CD4-positive, alpha-beta T cell (primary cell): ENCODE measurements around the gene ZNF614. TPM values are rescaled to one million over a fixed set of nuclear protein-coding genes. Genes with fewer than 3 reads are reported as not detected.
"Not testable (repeated sequence)": the region's sequence is repeated elsewhere in the genome, so short reads cannot be mapped to it uniquely, and the experiment has no call there.

Experiments used
- ATAC-seq: fragments of 200-7000 bp; cut with Tn5 transposase; one replicate; pipeline ENCODE4 v1.10.0; 2022; ENCODE audit warnings: mild to moderate bottlenecking; ENCODE audit not compliant: poor library complexity
- CTCF ChIA-PET: fragments of 350-600 bp; sonication (Branson Sonifier 250); formaldehyde crosslinking; loops from one replicate; lab custom pipeline; 2021; ENCODE audit warnings: antibody characterized with exemption, inconsistent platforms; lab: Charles Lee
- POLR2A ChIA-PET: fragments of 350-600 bp; sonication (Branson Sonifier 250); formaldehyde crosslinking; loops from one replicate; lab custom pipeline; 2021; ENCODE audit warnings: antibody characterized with exemption, inconsistent platforms; lab: Charles Lee
- DNase-seq, 14 experiments: peaks; one replicate each; pipeline ENCODE4 v3.0.0-alpha.2; 2013 to 2020; ENCODE audit warnings: mixed read lengths in 2 of 14
- H3K27ac ChIP-seq, 2 donors: one replicate each; pipeline versions ENCODE4 v1.5.1 to v1.7.0; 2013; ENCODE audit warnings: low read length in 2 of 2, low read depth in 1 of 2, mild to moderate bottlenecking in 1 of 2
- H3K27me3 ChIP-seq, 2 experiments: 1 replicate in 1 of 2; 2 replicates in 1 of 2; pipeline versions ENCODE4 v1.6.1 to v1.7.0; 2013; ENCODE audit warnings: low read length in 2 of 2, control low read depth in 1 of 2, mild to moderate bottlenecking in 1 of 2, moderate library complexity in 1 of 2; ENCODE audit not compliant: insufficient read depth in 2 of 2, control insufficient read depth in 1 of 2
- H3K36me3 ChIP-seq: one replicate; pipeline ENCODE4 v1.6.1; 2013; ENCODE audit warnings: low read length, control low read depth; ENCODE audit not compliant: insufficient read depth
- H3K4me1 ChIP-seq: one replicate; pipeline ENCODE4 v1.6.1; 2013; ENCODE audit warnings: low read length, control low read depth; ENCODE audit not compliant: insufficient read depth
- H3K4me3 ChIP-seq: one replicate; pipeline ENCODE4 v1.5.1; 2013; ENCODE audit warnings: mild to moderate bottlenecking, low read length, moderate library complexity
- H3K9me3 ChIP-seq, 2 experiments: 1 replicate in 1 of 2; 2 replicates in 1 of 2; pipeline versions ENCODE4 v1.6.1 to v1.7.0; 2013; ENCODE audit warnings: low read length in 2 of 2, mild to moderate bottlenecking in 2 of 2, control low read depth in 1 of 2, moderate library complexity in 1 of 2; ENCODE audit not compliant: control insufficient read depth in 1 of 2, insufficient read depth in 1 of 2
- H3K27ac Mint-ChIP-seq: one replicate; pipeline ENCODE4 v1.8.0; 2020; ENCODE audit warnings: mixed read lengths
- H3K27me3 Mint-ChIP-seq: one replicate; pipeline ENCODE4 v1.8.0; 2021; ENCODE audit warnings: mixed read lengths
- H3K36me3 Mint-ChIP-seq: one replicate; pipeline ENCODE4 v1.8.0; 2021; ENCODE audit warnings: low read depth, mixed read lengths
- H3K4me1 Mint-ChIP-seq: one replicate; pipeline ENCODE4 v1.8.0; 2021; ENCODE audit warnings: low read depth, mixed read lengths
- H3K4me3 Mint-ChIP-seq: one replicate; pipeline ENCODE4 v1.8.0; 2020; ENCODE audit warnings: mild to moderate bottlenecking, mixed read lengths
- H3K9me3 Mint-ChIP-seq: one replicate; pipeline ENCODE4 v1.8.0; 2020; ENCODE audit warnings: mixed read lengths
- intact Hi-C, 2 experiments: fragments of 100-400 bp; cut with DNase I in 1 of 2; cut with micrococcal nuclease in 1 of 2; formaldehyde crosslinking; loops; one replicate each; pipeline versions ENCODE4 v1.15.1 to v1.9.0; 2023 to 2025; cut with DNase I, micrococcal nuclease
- total RNA-seq, 174 experiments: library from RNA in 2 of 174; stranded (reverse) in 2 of 174; gene quantifications; one replicate each; pipeline ENCODE4 v1.2.3 and lab custom pipeline; 2021 to 2026
- TF ChIP-seq, protein P1 (sequence below): fragments of 200-600 bp; IDR thresholded peaks from one replicate; pipeline ENCODE4 v1.8.0; 2022; ENCODE audit warnings: antibody characterized with exemption, mild to moderate bottlenecking

ZNF614 gene
- total RNA-seq, 2 experiments from 2014 or later = 9.7 to 10.5 TPM

DNA sequence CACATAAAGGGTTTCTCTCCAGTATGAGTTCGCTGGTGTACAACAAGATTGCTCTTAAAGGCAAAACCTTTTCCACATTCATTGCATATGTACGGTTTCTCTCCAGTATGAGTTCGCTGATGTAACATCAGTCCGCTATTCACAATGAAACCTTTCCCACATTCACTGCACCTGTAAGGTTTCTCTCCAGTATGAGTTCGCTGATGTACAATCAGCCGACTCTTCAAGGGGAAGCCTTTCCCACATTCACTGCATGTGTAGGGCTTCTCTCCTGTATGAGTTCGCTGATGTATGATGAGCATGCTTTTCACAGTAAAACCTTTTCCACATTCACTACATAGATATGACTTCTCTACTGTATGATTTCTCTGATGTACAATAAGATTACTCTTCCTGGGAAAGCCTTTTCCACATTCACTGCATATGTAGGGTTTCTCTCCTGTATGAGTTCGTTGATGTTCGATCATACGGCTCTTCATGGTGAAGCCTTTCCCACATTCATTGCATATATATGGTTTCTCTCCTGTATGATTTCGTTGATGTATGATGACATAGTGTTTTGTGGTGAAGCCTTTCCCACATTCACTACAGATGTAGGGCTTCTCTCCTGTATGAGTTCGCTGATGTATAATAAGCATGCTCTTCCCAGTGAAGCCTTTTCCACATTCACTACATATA, 6.0 kb upstream of the ZNF614 start:
- intact Hi-C loops = no loop called here
- Histone ChIP-seq H3K9me3 (peaks cover 46 to 92% of the 10 kb centered on the region in 2 experiments), H3K27ac (no peak overlapping the region), H3K4me3 (no peak overlapping the region), H3K27me3 (no peaks in the 10 kb centered on the region), H3K4me1 (no peaks in the 10 kb centered on the region), H3K36me3 (peaks cover 49% of the 10 kb centered on the region)
- no peaks in the 10 kb centered on the region for H3K4me1 Mint-ChIP-seq
- ChIA-PET POLR2A (no interaction called here), CTCF (no interaction called here)
- TF ChIP-seq, protein P1, sequence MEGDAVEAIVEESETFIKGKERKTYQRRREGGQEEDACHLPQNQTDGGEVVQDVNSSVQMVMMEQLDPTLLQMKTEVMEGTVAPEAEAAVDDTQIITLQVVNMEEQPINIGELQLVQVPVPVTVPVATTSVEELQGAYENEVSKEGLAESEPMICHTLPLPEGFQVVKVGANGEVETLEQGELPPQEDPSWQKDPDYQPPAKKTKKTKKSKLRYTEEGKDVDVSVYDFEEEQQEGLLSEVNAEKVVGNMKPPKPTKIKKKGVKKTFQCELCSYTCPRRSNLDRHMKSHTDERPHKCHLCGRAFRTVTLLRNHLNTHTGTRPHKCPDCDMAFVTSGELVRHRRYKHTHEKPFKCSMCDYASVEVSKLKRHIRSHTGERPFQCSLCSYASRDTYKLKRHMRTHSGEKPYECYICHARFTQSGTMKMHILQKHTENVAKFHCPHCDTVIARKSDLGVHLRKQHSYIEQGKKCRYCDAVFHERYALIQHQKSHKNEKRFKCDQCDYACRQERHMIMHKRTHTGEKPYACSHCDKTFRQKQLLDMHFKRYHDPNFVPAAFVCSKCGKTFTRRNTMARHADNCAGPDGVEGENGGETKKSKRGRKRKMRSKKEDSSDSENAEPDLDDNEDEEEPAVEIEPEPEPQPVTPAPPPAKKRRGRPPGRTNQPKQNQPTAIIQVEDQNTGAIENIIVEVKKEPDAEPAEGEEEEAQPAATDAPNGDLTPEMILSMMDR = no peak
- no peak overlapping the region for H3K4me3 Mint-ChIP-seq
- H3K36me3 Mint-ChIP-seq = peaks cover 83% of the 10 kb centered on the region
- H3K27ac Mint-ChIP-seq = no peak overlapping the region
- peaks cover 18% of the 10 kb centered on the region for H3K9me3 Mint-ChIP-seq
- H3K27me3 Mint-ChIP-seq = no peaks in the 10 kb centered on the region
- no peak for ATAC-seq
- no peak for DNase-seq

- ChIA-PET CTCF (interaction anchor here (1.5 kb wide), 1 partner anchor 20 kb away, joined by 3 read pairs; the partner anchor contains the start of gene ZNF615), POLR2A (interaction anchor here (0.5 to 2.2 kb wide), 7 partner anchors 13 to 502 kb away, joined by 3 to 37 read pairs (median 4); partner anchors contain the start of genes PPP2R1A, ZNF432, ZNF615 and ZNF836)
- peaks cover 16% of the 10 kb centered on the region for H3K4me1 ChIP-seq
- peaks cover 23% of the 10 kb centered on the region for H3K36me3 ChIP-seq
- H3K36me3 Mint-ChIP-seq = peaks cover 83% of the 10 kb centered on the region
- intact Hi-C loops = loop anchor here (1.0 to 5.0 kb wide), 4 partner anchors 20 to 101 kb away; partner anchors contain the start of genes ZNF350 (in 1 of the 2), ZNF432 (in 1 of the 2) and ZNF613 (in 1 of the 2)
- H3K27ac Mint-ChIP-seq = peak overlapping the region; percentile 93
- peak overlapping the region; percentile 89 to 90 for H3K27ac ChIP-seq
- TF ChIP-seq, protein P1 = no peak
- DNase-seq = no peak
- H3K9me3 Mint-ChIP-seq = peaks cover 18% of the 10 kb centered on the region
- peak overlapping the region; percentile 85 for H3K4me3 ChIP-seq
- H3K4me1 Mint-ChIP-seq = peaks cover 38% of the 10 kb centered on the region
- ATAC-seq = peak; percentile 21
- H3K4me3 Mint-ChIP-seq = peak overlapping the region; percentile 95
- H3K9me3 ChIP-seq = peaks cover 19 to 65% of the 10 kb centered on the region in 2 experiments
- no peaks in the 10 kb centered on the region for H3K27me3 ChIP-seq
- no peaks in the 10 kb centered on the region for H3K27me3 Mint-ChIP-seq
Observed at GRCh38 chr19:52028780-52029123, 573 bp upstream of the ZNF614 start.

DNA sequence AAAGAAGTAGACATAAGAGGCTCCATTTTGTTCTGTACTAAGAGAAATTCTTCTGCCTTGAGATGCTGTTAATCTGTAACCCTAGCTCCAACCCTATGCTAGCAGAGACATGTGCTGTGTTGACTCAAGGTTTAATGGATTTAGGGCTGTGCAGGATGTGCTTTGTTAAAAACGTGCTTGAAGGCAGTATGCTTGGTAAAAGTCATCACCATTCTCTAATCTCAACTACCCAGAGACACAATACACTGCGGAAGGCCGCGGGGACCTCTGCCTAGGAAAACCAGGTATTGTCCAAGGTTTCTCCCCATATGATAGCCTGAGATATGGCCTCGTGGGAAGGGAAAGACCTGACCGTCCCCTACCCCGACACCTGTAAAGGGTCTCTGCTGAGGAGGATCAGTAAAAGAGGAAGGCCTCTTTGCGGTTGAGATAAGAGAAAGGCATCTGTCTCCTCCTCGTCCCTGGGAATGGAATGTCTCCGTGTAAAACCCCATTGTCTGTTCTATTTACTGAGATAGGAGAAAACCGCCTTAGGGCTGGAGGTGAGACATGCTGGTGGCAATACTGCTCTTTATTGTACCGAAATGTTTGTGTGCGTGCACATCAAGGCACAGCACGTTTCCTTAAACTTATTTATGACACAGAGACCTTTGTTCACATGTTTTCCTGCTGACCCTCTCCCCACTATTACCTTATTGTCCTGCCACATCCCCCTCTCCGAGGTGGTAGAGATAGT, 1.8 kb downstream of the ZNF614 start:
- H3K4me3 Mint-ChIP-seq = peak overlapping the region; percentile 95
- POLR2A ChIA-PET = interaction anchor here (1.0 kb wide), 1 partner anchor 26 kb away, joined by 4 read pairs; no protein-coding TSS in a partner anchor
- Histone ChIP-seq H3K9me3 (peaks cover 29 to 63% of the 10 kb centered on the region in 2 experiments), H3K36me3 (peaks cover 40% of the 10 kb centered on the region), H3K4me1 (peaks cover 16% of the 10 kb centered on the region)
- CTCF ChIA-PET, DNase-seq, H3K27ac ChIP-seq, ATAC-seq, H3K4me3 ChIP-seq, H3K27me3 ChIP-seq, H3K27me3 Mint-ChIP-seq: not testable (repeated sequence)
- H3K9me3 Mint-ChIP-seq = peaks cover 17% of the 10 kb centered on the region
- peaks cover 88% of the 10 kb centered on the region for H3K36me3 Mint-ChIP-seq
- intact Hi-C loops = loop anchor here in 1 of 2 experiments (2.0 to 5.0 kb wide), 2 partner anchors 18 to 99 kb away; partner anchors contain the start of genes ZNF613 and ZNF615
- H3K4me1 Mint-ChIP-seq = peaks cover 38% of the 10 kb centered on the region
- peak overlapping the region; percentile 93 for H3K27ac Mint-ChIP-seq

DNA sequence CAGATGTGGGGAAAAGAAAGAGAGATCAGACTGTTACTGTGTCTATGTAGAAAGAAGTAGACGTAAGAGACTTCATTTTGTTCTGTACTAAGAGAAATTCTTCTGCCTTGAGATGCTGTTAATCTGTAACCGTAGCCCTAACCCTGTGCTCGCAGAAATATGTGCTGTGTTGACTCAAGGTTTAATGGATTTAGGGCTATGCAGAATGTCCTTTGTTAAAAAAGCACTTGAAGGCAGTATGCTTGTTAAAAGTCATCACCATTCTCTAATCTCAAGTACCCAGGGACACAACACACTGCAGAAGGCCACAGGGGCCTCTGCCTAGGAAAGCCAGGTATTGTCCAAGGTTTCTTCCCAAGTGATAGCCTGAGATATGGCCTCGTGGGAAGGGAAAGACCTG, 3.7 kb downstream of the ZNF614 start:
- H3K27ac Mint-ChIP-seq, H3K4me3 Mint-ChIP-seq, ATAC-seq, H3K4me3 ChIP-seq, DNase-seq, CTCF ChIA-PET, H3K27me3 Mint-ChIP-seq, H3K27me3 ChIP-seq, H3K27ac ChIP-seq, POLR2A ChIA-PET, intact Hi-C loops: not testable (repeated sequence)
- Mint-ChIP-seq H3K36me3 (peaks cover 95% of the 10 kb centered on the region), H3K9me3 (peaks cover 24% of the 10 kb centered on the region), H3K4me1 (peaks cover 38% of the 10 kb centered on the region)
- Histone ChIP-seq H3K9me3 (peaks cover 29 to 67% of the 10 kb centered on the region in 2 experiments), H3K4me1 (peaks cover 16% of the 10 kb centered on the region), H3K36me3 (peaks cover 60% of the 10 kb centered on the region)
